ENCODE results near the gene DNAJB11. TPM values are rescaled to one million over a fixed set of nuclear protein-coding genes. Genes with fewer than 3 reads are reported as not detected.
A peak's percentile ranks its signal among the peaks of the same experiment; 100 is the strongest.

Gene DNAJB11
- total RNA-seq, 1 experiment from 2014 or later, result 71.3 TPM

DNA sequence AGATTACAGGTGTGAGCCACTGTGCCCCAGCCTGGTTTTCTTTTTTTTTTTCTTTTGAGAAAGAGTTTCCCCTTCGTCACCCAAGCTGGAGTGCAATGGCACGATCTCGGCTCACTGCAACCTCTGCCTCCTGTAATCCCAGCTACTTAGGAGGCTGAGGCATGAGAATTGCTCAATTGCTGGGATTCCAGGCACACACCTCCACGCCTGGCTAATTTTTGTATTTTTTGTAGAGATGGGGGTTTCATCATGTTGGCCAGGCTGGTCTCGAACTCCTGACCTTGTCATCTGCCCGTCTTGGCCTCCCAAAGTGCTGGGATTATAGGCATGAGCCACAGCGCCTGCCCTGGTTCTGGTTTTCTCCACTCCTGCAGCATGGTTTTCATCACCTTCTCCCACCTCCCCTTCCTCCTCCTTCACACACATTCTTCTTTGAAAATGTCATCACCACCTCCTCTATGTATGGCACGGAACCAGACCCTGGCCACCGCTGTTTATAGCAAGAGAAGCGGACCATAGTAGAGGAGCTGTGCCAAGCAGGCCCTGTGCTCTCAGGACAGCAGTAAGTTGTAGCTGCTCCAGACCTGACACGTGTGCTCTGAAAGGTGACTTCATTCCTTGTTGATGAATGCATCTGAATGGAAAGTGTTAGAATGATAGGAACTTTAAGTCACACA is 27.7 kb downstream of the DNAJB11 start:
- Histone ChIP-seq H3K4me2 (no peak overlapping the region), H3K9me3 (ENCODE audit: insufficient read depth, low read depth) (no peaks in the 10 kb centered on the region), H3K27ac (no peak overlapping the region), H3K79me2 (ENCODE audit: low read depth) (no peaks in the 10 kb centered on the region), H3K27me3 (ENCODE audit: insufficient read depth, low read depth) (no peaks in the 10 kb centered on the region), H3K4me3 (no peak overlapping the region), H3K36me3 (ENCODE audit: low read depth) (no peaks in the 10 kb centered on the region), H3F3A (ENCODE audit: insufficient read depth, low read depth) (peaks cover 14% of the 10 kb centered on the region), H3K4me1 (replicated peaks; ENCODE audit: insufficient read depth) (peaks cover 24% of the 10 kb centered on the region), H2AFZ (no peak overlapping the region; the same call in 1 of the 2 replicates), H3K9me2 (ENCODE audit: insufficient read depth) (no peaks in the 10 kb centered on the region), H4K20me1 (ENCODE audit: insufficient read depth) (no peaks in the 10 kb centered on the region)
- DNase-seq, result no peak
- intact Hi-C loops (cut with micrococcal nuclease; ENCODE audit: unreplicated experiment), result no loop called here
- CTCF ChIA-PET, result interaction anchor here (0.6 kb wide), 1 partner anchor 78 kb away, joined by 6 read pairs; no protein-coding TSS in a partner anchor
- TF ChIP-seq, protein P1, sequence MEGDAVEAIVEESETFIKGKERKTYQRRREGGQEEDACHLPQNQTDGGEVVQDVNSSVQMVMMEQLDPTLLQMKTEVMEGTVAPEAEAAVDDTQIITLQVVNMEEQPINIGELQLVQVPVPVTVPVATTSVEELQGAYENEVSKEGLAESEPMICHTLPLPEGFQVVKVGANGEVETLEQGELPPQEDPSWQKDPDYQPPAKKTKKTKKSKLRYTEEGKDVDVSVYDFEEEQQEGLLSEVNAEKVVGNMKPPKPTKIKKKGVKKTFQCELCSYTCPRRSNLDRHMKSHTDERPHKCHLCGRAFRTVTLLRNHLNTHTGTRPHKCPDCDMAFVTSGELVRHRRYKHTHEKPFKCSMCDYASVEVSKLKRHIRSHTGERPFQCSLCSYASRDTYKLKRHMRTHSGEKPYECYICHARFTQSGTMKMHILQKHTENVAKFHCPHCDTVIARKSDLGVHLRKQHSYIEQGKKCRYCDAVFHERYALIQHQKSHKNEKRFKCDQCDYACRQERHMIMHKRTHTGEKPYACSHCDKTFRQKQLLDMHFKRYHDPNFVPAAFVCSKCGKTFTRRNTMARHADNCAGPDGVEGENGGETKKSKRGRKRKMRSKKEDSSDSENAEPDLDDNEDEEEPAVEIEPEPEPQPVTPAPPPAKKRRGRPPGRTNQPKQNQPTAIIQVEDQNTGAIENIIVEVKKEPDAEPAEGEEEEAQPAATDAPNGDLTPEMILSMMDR (conservative IDR thresholded peaks at IDR 0.05), result no peak
- TF ChIP-seq EZH2 (IDR thresholded peaks at IDR 0.05; ENCODE audit: low read depth), result no peak
- POLR2A ChIA-PET (ENCODE audit: unreplicated experiment), result no interaction called here
- BruUV-seq (replicated peaks), result no TSS peak

DNA sequence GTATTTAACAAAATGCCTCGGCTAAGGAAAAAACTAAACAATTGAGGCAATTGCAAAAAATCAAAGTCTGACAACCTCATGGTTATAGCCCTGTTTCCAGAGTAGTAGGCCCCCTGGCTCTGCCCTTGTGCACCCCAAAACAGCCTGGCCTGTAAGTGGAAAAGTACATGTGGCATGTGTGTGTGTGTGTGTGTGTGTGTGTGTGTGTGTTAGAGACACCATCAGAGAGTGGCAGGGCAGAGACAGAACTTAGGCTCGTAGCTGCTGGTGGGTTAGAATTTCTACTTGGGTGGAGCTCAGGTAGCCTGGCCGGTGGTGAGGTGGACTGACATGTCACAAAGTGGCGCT is 28.2 kb downstream of the DNAJB11 start:
- POLR2A ChIA-PET (ENCODE audit: unreplicated experiment), result no interaction called here
- Histone ChIP-seq H3K27me3 (ENCODE audit: insufficient read depth, low read depth) (no peaks in the 10 kb centered on the region), H3K9me3 (ENCODE audit: insufficient read depth, low read depth) (no peaks in the 10 kb centered on the region), H3K27ac (no peak overlapping the region; the same call in 1 of the 2 replicates), H3K4me1 (replicated peaks; ENCODE audit: insufficient read depth) (peaks cover 24% of the 10 kb centered on the region), H4K20me1 (ENCODE audit: insufficient read depth) (no peaks in the 10 kb centered on the region), H3K79me2 (ENCODE audit: low read depth) (no peaks in the 10 kb centered on the region), H3K36me3 (ENCODE audit: low read depth) (no peaks in the 10 kb centered on the region), H2AFZ (0 out of 2 replicates have a peak overlapping the region, but pooled peaks have one; percentile 14), H3K4me2 (no peak overlapping the region), H3K9me2 (ENCODE audit: insufficient read depth) (no peaks in the 10 kb centered on the region), H3F3A (ENCODE audit: insufficient read depth, low read depth) (peaks cover 14% of the 10 kb centered on the region), H3K4me3 (no peak overlapping the region)
- CTCF ChIA-PET, result interaction anchor here (0.6 kb wide), 2 partner anchors 78 to 343 kb away, joined by 3 to 6 read pairs; no protein-coding TSS in a partner anchor
- TF ChIP-seq, protein P1 (conservative IDR thresholded peaks at IDR 0.05), result no peak
- no peak for TF ChIP-seq EZH2 (IDR thresholded peaks at IDR 0.05; ENCODE audit: low read depth)
- intact Hi-C loops (cut with micrococcal nuclease; ENCODE audit: unreplicated experiment), result no loop called here
- no TSS peak for BruUV-seq (replicated peaks)
- no peak for DNase-seq

DNA sequence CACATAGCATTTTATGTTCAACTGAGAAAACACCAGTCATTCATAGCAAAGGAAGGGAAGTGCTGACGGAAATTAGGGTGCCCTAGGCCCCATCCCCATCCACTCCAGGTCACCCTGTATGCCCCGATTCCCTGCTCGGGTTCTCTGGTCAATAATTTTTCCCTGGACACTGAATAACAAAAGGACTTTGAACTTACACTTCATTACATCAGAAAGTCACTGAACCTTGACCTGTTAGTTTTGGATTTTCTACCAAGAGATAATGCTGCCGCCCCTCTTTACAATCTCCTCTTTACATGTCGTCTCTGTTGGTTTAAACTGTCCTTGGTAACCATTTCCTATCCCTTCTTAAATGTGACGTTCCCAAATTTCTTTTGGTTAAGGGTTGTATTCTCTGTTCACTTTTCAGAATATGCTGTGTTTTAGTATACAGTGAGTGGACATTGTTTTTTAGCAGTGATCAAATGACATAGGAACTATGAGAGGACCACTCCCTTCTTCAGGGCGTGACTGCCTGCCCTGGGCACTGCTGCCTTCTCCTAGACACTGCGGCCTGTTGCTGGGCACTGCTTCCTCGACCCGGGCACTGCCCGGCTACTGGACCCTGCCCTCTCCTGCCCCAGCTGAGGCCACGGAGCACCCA is 28.7 kb downstream of the DNAJB11 start:
- Histone ChIP-seq H3K9me3 (ENCODE audit: insufficient read depth, low read depth) (no peaks in the 10 kb centered on the region), H3K4me2 (0 out of 2 replicates have a peak overlapping the region, but pooled peaks have one; percentile 3), H3F3A (ENCODE audit: insufficient read depth, low read depth) (peaks cover 14% of the 10 kb centered on the region), H3K36me3 (ENCODE audit: low read depth) (no peaks in the 10 kb centered on the region), H2AFZ (0 out of 2 replicates have a peak overlapping the region, but pooled peaks have one; percentile 14), H3K9me2 (ENCODE audit: insufficient read depth) (no peaks in the 10 kb centered on the region), H3K27me3 (ENCODE audit: insufficient read depth, low read depth) (no peaks in the 10 kb centered on the region), H3K4me1 (replicated peaks; ENCODE audit: insufficient read depth) (peaks cover 24% of the 10 kb centered on the region), H3K27ac (peak overlapping the region; percentile 11; the same call in 1 of the 2 replicates), H4K20me1 (ENCODE audit: insufficient read depth) (no peaks in the 10 kb centered on the region), H3K79me2 (ENCODE audit: low read depth) (no peaks in the 10 kb centered on the region), H3K4me3 (no peak overlapping the region)
- intact Hi-C loops (cut with micrococcal nuclease; ENCODE audit: unreplicated experiment), result no loop called here
- TF ChIP-seq, protein P1 (conservative IDR thresholded peaks at IDR 0.05), result no peak
- TF ChIP-seq EZH2 (IDR thresholded peaks at IDR 0.05; ENCODE audit: low read depth), result no peak
- ChIA-PET POLR2A (ENCODE audit: unreplicated experiment) (no interaction called here), CTCF (interaction anchor here (0.6 kb wide), 1 partner anchor 343 kb away, joined by 3 read pairs; no protein-coding TSS in a partner anchor)
- no peak for DNase-seq
- BruUV-seq (replicated peaks), result no TSS peak
